HS-27A (cell line): Measurements from ENCODE around the gene ADAMTS17.

Source experiments
- DNase-seq: peaks from one replicate; pipeline ENCODE4 v3.0.0-alpha.2; 2012; ENCODE audit warnings: low read depth, missing footprints

ADAMTS17 gene

GRCh38 chr15:100341750-100342560 is at the start of gene ADAMTS17:
TSS of gene ADAMTS17 (minus strand) at chr15:100341975. CDS start at chr15:100341899, 76 bp downstream.
- DNase-seq = no peak

GRCh38 chr15:100385300-100386050 is 43.7 kb upstream of the ADAMTS17 start:
- no peak for DNase-seq

GRCh38 chr15:100384108-100384410 is 42.3 kb upstream of the ADAMTS17 start:
- no peak for DNase-seq

DNA sequence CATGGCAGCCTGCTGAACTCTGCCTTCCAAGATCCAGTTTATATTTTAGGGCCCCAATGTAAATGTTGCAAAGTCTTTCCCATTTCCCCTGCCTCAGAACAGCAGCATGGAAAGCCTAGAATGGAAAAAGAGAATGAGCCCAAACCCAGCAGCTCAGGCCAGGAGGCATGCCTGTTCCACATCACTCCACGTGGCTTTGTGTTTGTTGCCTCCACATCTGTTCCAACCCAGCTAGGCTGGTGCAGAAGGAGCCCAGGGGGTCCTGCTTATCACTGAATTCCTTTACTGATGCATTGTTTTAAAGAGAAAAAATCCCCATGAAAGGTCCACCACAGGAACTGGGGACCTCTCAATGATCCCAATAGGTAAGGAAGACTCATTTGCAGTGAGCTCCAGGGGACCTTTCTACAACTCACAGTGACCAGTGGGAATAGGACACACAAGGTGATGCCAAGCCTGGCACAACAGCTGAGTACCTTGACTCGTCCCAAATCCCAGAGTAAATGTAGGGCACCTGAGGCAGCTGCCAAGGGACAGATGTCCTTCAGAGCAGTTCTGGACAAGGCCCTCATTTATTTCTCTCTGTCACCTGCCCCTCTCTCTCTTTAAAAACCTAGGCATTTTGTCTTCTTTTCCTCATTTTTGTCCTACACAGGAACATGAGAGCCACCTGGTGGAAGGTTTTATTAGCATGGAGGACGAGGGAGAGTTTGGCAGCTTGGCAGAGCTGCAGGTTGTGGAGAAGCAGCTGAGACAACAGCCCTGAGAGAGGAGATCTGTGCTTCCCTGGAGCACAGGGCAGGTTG is 41.7 kb upstream of the ADAMTS17 start:
- DNase-seq = no peak

DNA sequence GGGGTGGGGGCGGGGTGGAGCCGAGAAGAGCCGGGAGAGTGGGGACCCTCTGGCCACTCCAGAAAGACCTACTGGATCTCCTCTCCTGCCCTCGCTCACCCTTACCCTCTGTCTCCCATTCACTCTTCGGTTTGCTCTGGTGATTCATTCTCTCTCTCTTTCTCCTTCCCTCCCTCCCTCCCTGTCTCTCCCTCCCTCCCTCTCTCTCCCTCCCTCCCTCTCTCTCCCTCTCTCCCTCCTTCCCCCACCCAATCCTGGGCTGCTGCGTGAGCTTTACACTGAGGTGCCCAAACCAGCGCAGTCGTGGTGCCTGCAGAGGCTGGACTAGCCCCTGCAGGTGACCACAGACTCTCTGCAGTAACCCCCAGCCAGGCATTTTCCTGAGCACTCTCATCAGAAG is 32.2 kb upstream of the ADAMTS17 start:
- DNase-seq = no peak

- no peak for DNase-seq
Observed at GRCh38 chr15:100373120-100373896, 31.5 kb upstream of the ADAMTS17 start.

- DNase-seq = no peak
Observed at GRCh38 chr15:100372739-100373119, 31.0 kb upstream of the ADAMTS17 start.

DNA sequence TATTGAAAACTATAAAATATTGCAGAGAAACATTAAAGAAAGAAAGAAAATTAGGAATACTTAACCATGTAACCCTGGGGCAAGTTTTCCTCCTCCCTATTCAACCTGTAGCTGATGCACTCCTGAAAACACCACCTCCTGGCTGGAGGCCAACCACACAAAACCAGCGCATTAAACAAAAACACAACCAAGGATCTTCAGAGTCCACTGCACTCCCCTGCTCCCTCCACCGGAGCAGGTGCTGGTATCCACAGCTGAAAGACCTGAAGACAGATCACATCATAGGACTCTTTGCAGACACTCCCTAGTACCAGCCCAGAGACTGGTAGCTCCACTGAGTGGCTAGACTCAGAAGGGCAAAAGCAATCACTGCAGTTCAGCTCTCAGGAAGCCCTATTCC is 13.6 kb upstream of the ADAMTS17 start:
- DNase-seq = no peak

DNA sequence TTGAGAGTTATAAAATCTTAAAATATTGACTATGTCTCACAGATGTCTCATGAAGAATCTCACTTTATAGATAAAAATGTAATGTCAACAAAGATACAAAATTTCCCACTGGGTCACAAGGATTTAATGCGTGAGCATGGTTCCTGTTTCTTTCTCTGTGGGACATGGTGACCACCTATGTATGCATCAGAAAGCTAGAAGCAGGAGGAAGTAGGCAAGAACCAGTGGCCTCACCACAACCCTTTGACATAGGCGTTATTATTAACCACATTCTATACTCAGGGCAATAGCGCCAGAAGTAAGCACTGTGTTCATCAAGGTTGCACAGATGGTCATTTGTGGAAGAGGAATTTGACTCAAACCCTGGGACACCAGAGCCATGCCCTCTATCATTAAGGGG is 11.7 kb upstream of the ADAMTS17 start:
- no peak for DNase-seq

GRCh38 chr15:100350434-100351226 is 8.9 kb upstream of the ADAMTS17 start:
- no peak for DNase-seq

GRCh38 chr15:100349696-100350433 is 8.1 kb upstream of the ADAMTS17 start:
- no peak for DNase-seq

- DNase-seq = no peak
Observed at GRCh38 chr15:100349321-100349695, 7.5 kb upstream of the ADAMTS17 start.

DNA sequence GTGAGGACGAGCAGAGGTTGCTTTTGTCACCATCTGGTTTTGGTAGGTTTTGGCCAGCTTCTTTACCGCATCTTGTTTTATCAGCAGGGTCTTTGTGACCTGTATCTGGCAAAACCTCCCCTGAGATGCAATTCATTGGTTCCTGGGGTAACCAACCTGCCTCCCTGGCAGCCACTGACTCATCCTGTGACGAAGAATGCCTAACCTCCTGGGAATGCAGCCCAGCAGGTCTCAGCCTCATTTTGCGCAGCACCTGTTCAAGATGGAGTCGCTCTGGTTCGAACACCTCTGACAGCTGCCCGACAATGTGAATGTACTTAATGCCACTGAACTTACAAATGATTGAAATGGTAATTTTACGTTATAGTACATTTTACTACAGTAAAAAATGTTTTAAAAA is 6.8 kb upstream of the ADAMTS17 start:
- no peak for DNase-seq

DNA sequence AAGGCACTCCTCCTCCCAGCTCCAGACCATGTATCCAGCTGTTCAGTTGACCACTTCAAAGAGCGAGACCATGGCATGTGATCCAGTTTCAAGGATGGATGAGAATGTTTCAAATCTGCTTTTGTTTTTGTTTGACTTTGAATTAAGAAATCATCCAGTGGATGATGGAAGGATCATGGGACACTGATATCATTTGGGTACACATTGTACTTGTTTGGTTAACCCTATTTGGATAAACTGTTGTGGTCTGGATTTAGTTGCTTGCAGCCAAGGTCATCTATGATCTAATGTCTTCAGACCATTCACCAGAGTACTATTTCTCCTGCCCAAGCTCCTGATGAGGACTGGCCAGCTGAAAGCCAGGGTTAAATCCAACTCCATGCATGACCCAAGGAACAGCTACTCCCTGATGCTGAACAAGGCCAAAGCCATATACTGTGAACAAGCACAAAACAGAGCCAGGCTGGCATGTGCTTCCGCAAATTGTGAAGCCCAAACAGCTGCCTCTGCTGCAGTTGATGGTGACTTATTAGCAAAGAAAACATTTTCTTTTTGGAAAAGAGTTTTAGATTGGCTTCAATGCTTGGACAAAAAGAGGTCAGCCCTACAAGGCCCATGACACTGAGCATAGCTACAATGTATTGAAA is 5.2 kb upstream of the ADAMTS17 start:
- DNase-seq = no peak

DNA sequence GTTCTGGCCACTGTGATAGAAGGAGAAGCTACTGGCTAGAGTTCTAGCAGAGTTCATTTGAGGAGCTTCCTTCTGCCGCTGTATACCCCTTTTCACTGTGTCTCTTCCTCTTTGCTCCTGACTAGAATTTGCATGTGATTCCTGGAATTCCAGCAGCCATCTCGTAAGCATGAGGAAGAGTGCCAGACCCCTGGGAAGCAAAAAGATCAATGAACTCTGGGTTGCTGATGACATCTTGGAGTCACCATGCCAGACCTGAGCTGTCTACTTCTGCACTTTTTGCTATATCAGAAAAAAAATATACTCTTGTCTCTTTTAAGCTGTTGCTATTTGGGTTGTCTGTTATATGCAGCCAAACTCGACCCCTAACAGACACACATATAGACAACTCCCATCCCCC is 3.7 kb upstream of the ADAMTS17 start:
- no peak for DNase-seq

GRCh38 chr15:100343251-100343650 is 1.5 kb upstream of the ADAMTS17 start:
- no peak for DNase-seq

- DNase-seq = no peak
Observed at GRCh38 chr15:100341239-100341749, 481 bp downstream of the ADAMTS17 start.

- no peak for DNase-seq
Observed at GRCh38 chr15:100340721-100341238, 995 bp downstream of the ADAMTS17 start.

DNA sequence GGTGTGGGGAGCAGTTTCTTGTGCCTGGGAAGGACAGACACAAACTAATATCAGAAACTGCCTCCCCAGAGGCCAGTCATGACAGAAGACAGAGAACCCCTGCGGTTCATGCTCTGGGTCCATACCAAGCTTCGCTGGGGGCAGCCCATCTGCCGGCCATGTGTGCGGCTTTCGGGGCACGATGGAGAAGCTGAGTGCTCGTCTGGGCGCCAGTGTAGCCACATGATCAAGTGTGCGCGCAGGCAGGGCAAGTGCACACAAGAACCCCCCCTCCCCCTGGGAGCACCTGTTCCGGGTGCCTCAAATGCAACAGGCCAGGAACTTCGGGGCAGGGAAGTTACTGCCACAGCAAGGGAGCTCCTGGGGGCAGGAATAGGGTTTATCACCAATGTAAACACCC is 1.8 kb downstream of the ADAMTS17 start:
- no peak for DNase-seq
